OCI-LY7 (cell line): Measurements from ENCODE around the gene AHSG. TPM values are rescaled to one million over a fixed set of nuclear protein-coding genes. Genes with fewer than 3 reads are reported as not detected.
A peak's percentile ranks its signal among the peaks of the same experiment; 100 is the strongest.

ENCODE experiments used
- BruUV-seq: library from RNA; stranded (reverse); fragments of 400-500 nt; replicated peaks from 2 replicates; lab custom pipeline; 2021; lab: Mats Ljungman, UMichigan
- CTCF ChIA-PET: fragments of 300-600 bp; sonication (Branson Sonifier 250); formaldehyde crosslinking; loops from one replicate; lab custom pipeline; 2022; ENCODE audit warnings: antibody characterized with exemption; ENCODE audit not compliant: unreplicated experiment; lab: Charles Lee
- POLR2A ChIA-PET: fragments of 300-600 bp; sonication (Branson Sonifier 250); formaldehyde crosslinking; loops from one replicate; lab custom pipeline; 2022; ENCODE audit warnings: antibody characterized with exemption; lab: Charles Lee
- DNase-seq: peaks from one replicate; pipeline ENCODE4 v3.0.0-alpha.2; 2015; ENCODE audit warnings: low spot score
- H2AFZ ChIP-seq: fragments of 200-600 bp; sonication (generic), shearing (Covaris generic); 2 replicates; pipeline ENCODE4 v1.6.1; 2014; ENCODE audit warnings: mild to moderate bottlenecking, antibody characterized with exemption, low read length, moderate library complexity
- H3K27ac ChIP-seq: fragments of 200-600 bp; sonication (generic); 2 replicates; pipeline ENCODE4 v1.5.1; 2014; ENCODE audit warnings: mixed run types, low read depth, mild to moderate bottlenecking, moderate library complexity, low read length, inconsistent platforms; ENCODE audit not compliant: poor library complexity, severe bottlenecking
- H3K36me3 ChIP-seq: fragments of 200-600 bp; sonication (generic); 2 replicates; pipeline ENCODE4 v1.6.1; 2014; ENCODE audit warnings: mild to moderate bottlenecking, antibody characterized with exemption, low read length, moderate library complexity, mixed read lengths; ENCODE audit not compliant: insufficient read depth
- H3K4me1 ChIP-seq: fragments of 200-600 bp; sonication (generic); 2 replicates; pipeline ENCODE4 v1.5.1; 2014; ENCODE audit warnings: mild to moderate bottlenecking, low read length; ENCODE audit not compliant: insufficient read depth, poor library complexity, severe bottlenecking
- H3K4me2 ChIP-seq: fragments of 200-600 bp; sonication (generic); 2 replicates; pipeline ENCODE4 v1.6.1; 2014; ENCODE audit warnings: mild to moderate bottlenecking, low read length
- H3K4me3 ChIP-seq: fragments of 200-600 bp; sonication (generic); 2 replicates; pipeline ENCODE4 v1.5.1; 2014; ENCODE audit warnings: mild to moderate bottlenecking, low read depth, low read length; ENCODE audit not compliant: poor library complexity, severe bottlenecking
- H3K79me2 ChIP-seq: fragments of 200-600 bp; sonication (generic); 2 replicates; pipeline ENCODE4 v1.6.1; 2016; ENCODE audit warnings: low read depth, mild to moderate bottlenecking, low read length, moderate library complexity, mixed read lengths; ENCODE audit not compliant: insufficient read depth
- H3K9me2 ChIP-seq: fragments of 200-600 bp; sonication (generic); 2 replicates; pipeline ENCODE4 v1.6.1; 2016; ENCODE audit warnings: mild to moderate bottlenecking, low read length, mixed read lengths; ENCODE audit not compliant: insufficient read depth
- H3K9me3 ChIP-seq: fragments of 200-600 bp; sonication (generic); 2 replicates; pipeline ENCODE4 v1.6.1; 2014; ENCODE audit warnings: mild to moderate bottlenecking, mixed run types, low read length, mixed read lengths
- H4K20me1 ChIP-seq: fragments of 200-600 bp; sonication (generic); 2 replicates; pipeline ENCODE4 v1.6.1; 2014; ENCODE audit warnings: mild to moderate bottlenecking, antibody characterized with exemption, low read length, moderate library complexity, mixed read lengths; ENCODE audit not compliant: insufficient read depth
- CTCF ChIP-seq: fragments of 200-600 bp; sonication (generic); conservative IDR thresholded peaks from 2 replicates; pipeline ENCODE4 v1.5.1; 2014; ENCODE audit warnings: mild to moderate bottlenecking, antibody characterized with exemption, low read length, moderate library complexity, mixed read lengths
- EZH2phosphoT487 ChIP-seq: fragments of 200-600 bp; sonication (generic); IDR thresholded peaks from 2 replicates; pipeline ENCODE4 v1.6.1; 2018; ENCODE audit warnings: low read depth, borderline replicate concordance, mild to moderate bottlenecking, mixed run types, antibody characterized with exemption, low read length, moderate library complexity, mixed read lengths
- intact Hi-C: fragments of 100-400 bp; cut with micrococcal nuclease; formaldehyde crosslinking; loops from one replicate; pipeline ENCODE4 v1.10.0; 2022; ENCODE audit not compliant: unreplicated experiment
- small RNA-seq: library from RNA; depleted of rRNA; stranded (forward); fragments of <200 nt; gene quantifications from one replicate; pipeline ENCODE3, GENCODE V24; 2014
- total RNA-seq, 2 experiments: library from RNA; depleted of rRNA in 1 of 2; stranded (reverse); fragments of >200 nt in 1 of 2; shearing (Covaris generic) in 1 of 2; gene quantifications; 2 replicates each; pipeline ENCODE4 v1.2.3, GENCODE V29; 2014 to 2022

AHSG gene
- total RNA-seq, 2 experiments from 2014 or later = not detected

- Histone ChIP-seq H3K4me2 (peak overlapping the region; percentile 18), H3K4me1 (peaks cover 12% of the 10 kb centered on the region), H3K27ac (no peak overlapping the region), H3K9me2 (no peaks in the 10 kb centered on the region), H3K9me3 (no peaks in the 10 kb centered on the region), H2AFZ (peak overlapping the region; percentile 63; the same call in 1 of the 2 replicates), H3K36me3 (no peaks in the 10 kb centered on the region), H3K79me2 (no peaks in the 10 kb centered on the region), H4K20me1 (no peaks in the 10 kb centered on the region), H3K4me3 (no peak overlapping the region)
- CTCF ChIA-PET = interaction anchor here (0.6 kb wide), 1 partner anchor 39 kb away, joined by 3 read pairs; no protein-coding TSS in a partner anchor
- intact Hi-C loops = no loop called here
- BruUV-seq = no TSS peak
- TF ChIP-seq CTCF (no peak), EZH2phosphoT487 (no peak)
- peak; percentile 37 for DNase-seq
- POLR2A ChIA-PET = interaction anchor here (0.7 to 1.6 kb wide), 3 partner anchors 16 to 999 kb away, joined by 3 to 8 read pairs (median 4); partner anchors contain the start of gene EIF4A2
Observed at GRCh38 chr3:186669378-186670084, 56.7 kb downstream of the AHSG start.

GRCh38 chr3:186670155-186670554 is 57.3 kb downstream of the AHSG start:
- BruUV-seq = no TSS peak
- no peak overlapping the region; the same call in 1 of the 2 replicates for H3K4me2 ChIP-seq
- no peaks in the 10 kb centered on the region for H3K79me2 ChIP-seq
- ChIA-PET CTCF (interaction anchor here (0.6 kb wide), 1 partner anchor 39 kb away, joined by 3 read pairs; no protein-coding TSS in a partner anchor), POLR2A (no interaction called here)
- no peak for DNase-seq
- H4K20me1 ChIP-seq = no peaks in the 10 kb centered on the region
- H2AFZ ChIP-seq = peak overlapping the region; percentile 63; the same call in 1 of the 2 replicates
- peaks cover 12% of the 10 kb centered on the region for H3K4me1 ChIP-seq
- intact Hi-C loops = no loop called here
- H3K27ac ChIP-seq = no peak overlapping the region
- H3K9me3 ChIP-seq = no peaks in the 10 kb centered on the region
- H3K9me2 ChIP-seq = no peaks in the 10 kb centered on the region
- no peaks in the 10 kb centered on the region for H3K36me3 ChIP-seq
- TF ChIP-seq CTCF = no peak
- TF ChIP-seq EZH2phosphoT487 = no peak
- H3K4me3 ChIP-seq = no peak overlapping the region

Small RNA genes within 50 kb of the gene (small RNA-seq; reads per million reads assigned to genes)
- gene RF00017 = not detected

Other genes starting within 250 kb of the AHSG start
- gene CRYGS, start 68.7 kb upstream of the AHSG start, total RNA-seq (2014; rRNA removed; shearing (Covaris generic)) = 6.5 and 7.0 TPM in 2 replicates
- 3.5 and 6.5 TPM in 2 replicates for gene CRYGS, start 68.7 kb upstream of the AHSG start, total RNA-seq (2022)
- 24.2 and 27.0 TPM in 2 replicates for gene TBCCD1, start 45.7 kb upstream of the AHSG start, total RNA-seq (2014; rRNA removed; shearing (Covaris generic))
- gene TBCCD1, start 45.7 kb upstream of the AHSG start, total RNA-seq (2022) = 21.3 and 21.9 TPM in 2 replicates
- 73.0 and 78.7 TPM in 2 replicates for gene DNAJB11, start 42.3 kb upstream of the AHSG start, total RNA-seq (2014; rRNA removed; shearing (Covaris generic))
- gene DNAJB11, start 42.3 kb upstream of the AHSG start, total RNA-seq (2022) = 53.2 and 61.1 TPM in 2 replicates
- not detected in 2 replicates for gene FETUB, start 27.3 kb downstream of the AHSG start, total RNA-seq (2014; rRNA removed; shearing (Covaris generic))
- not detected in 2 replicates for gene FETUB, start 27.3 kb downstream of the AHSG start, total RNA-seq (2022)
- gene HRG, start 53.0 kb downstream of the AHSG start, total RNA-seq (2014; rRNA removed; shearing (Covaris generic)) = not detected in 2 replicates
- gene HRG, start 53.0 kb downstream of the AHSG start, total RNA-seq (2022) = not detected in 2 replicates
- gene KNG1, start 104.3 kb downstream of the AHSG start, total RNA-seq (2014; rRNA removed; shearing (Covaris generic)) = not detected in 2 replicates
- gene KNG1, start 104.3 kb downstream of the AHSG start, total RNA-seq (2022) = not detected in 2 replicates
- gene EIF4A2, start 170.5 kb downstream of the AHSG start, total RNA-seq (2014; rRNA removed; shearing (Covaris generic)) = 506 and 596 TPM in 2 replicates
- 425 and 437 TPM in 2 replicates for gene EIF4A2, start 170.5 kb downstream of the AHSG start, total RNA-seq (2022)
- 114 and 137 TPM in 2 replicates for gene RFC4, start 193.4 kb downstream of the AHSG start, total RNA-seq (2014; rRNA removed; shearing (Covaris generic))
- gene RFC4, start 193.4 kb downstream of the AHSG start, total RNA-seq (2022) = 118 and 126 TPM in 2 replicates
- gene ADIPOQ, start 229.7 kb downstream of the AHSG start, total RNA-seq (2014; rRNA removed; shearing (Covaris generic)) = not detected in 2 replicates
- gene ADIPOQ, start 229.7 kb downstream of the AHSG start, total RNA-seq (2022) = not detected in 2 replicates